ENCODE results near the gene TMEM52. TPM values are rescaled to one million over a fixed set of nuclear protein-coding genes. Genes with fewer than 3 reads are reported as not detected.

TMEM52 gene
- total and polyA plus RNA-seq, 2 of the 13 experiments (the other 11 are each of a cell fraction or from before 2014, with no cell fraction given) = 13.2 to 18.7 TPM

GRCh38 chr1:1890506-1891348, 28.4 kb downstream of the TMEM52 start, which contains the start of gene GNB1 (continued):
- TF ChIP-seq ZNF235 (CRISPR knock-in tag; IDR thresholded peaks at IDR 0.05; ENCODE audit: borderline replicate concordance) = peak; percentile 21; the same call in 1 of the 2 replicates
- no peak for TF ChIP-seq PTBP1 (IDR thresholded peaks at IDR 0.05; ENCODE audit: low read depth, low read length, poor library complexity, severe bottlenecking)
- 0 out of 2 replicates have a peak, but pooled peaks have one; percentile 12 for TF ChIP-seq ELF3 (CRISPR knock-in tag; IDR thresholded peaks at IDR 0.05)
- TF ChIP-seq, protein P1, sequence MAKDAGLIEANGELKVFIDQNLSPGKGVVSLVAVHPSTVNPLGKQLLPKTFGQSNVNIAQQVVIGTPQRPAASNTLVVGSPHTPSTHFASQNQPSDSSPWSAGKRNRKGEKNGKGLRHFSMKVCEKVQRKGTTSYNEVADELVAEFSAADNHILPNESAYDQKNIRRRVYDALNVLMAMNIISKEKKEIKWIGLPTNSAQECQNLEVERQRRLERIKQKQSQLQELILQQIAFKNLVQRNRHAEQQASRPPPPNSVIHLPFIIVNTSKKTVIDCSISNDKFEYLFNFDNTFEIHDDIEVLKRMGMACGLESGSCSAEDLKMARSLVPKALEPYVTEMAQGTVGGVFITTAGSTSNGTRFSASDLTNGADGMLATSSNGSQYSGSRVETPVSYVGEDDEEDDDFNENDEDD (CRISPR knock-in tag; IDR thresholded peaks at IDR 0.05; ENCODE audit: borderline replicate concordance) = peak; percentile 67; the same call in 1 of the 2 replicates
- TF ChIP-seq, protein P2, sequence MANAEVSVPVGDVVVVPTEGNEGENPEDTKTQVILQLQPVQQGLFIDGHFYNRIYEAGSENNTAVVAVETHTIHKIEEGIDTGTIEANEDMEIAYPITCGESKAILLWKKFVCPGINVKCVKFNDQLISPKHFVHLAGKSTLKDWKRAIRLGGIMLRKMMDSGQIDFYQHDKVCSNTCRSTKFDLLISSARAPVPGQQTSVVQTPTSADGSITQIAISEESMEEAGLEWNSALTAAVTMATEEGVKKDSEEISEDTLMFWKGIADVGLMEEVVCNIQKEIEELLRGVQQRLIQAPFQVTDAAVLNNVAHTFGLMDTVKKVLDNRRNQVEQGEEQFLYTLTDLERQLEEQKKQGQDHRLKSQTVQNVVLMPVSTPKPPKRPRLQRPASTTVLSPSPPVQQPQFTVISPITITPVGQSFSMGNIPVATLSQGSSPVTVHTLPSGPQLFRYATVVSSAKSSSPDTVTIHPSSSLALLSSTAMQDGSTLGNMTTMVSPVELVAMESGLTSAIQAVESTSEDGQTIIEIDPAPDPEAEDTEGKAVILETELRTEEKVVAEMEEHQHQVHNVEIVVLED (CRISPR knock-in tag; IDR thresholded peaks at IDR 0.05; ENCODE audit: borderline replicate concordance) = peak; percentile 97
- peak; percentile 74 for TF ChIP-seq MAX (IDR thresholded peaks at IDR 0.05)
- no peak for TF ChIP-seq SMAD9 (CRISPR knock-in tag; IDR thresholded peaks at IDR 0.05)
- TF ChIP-seq SKI (IDR thresholded peaks at IDR 0.05; ENCODE audit: partially characterized antibody) = peak; percentile 83
- TF ChIP-seq ZEB1 (IDR thresholded peaks at IDR 0.05; ENCODE audit: insufficient replicate concordance, low read depth) = peak; percentile 43
- TF ChIP-seq, protein P3, sequence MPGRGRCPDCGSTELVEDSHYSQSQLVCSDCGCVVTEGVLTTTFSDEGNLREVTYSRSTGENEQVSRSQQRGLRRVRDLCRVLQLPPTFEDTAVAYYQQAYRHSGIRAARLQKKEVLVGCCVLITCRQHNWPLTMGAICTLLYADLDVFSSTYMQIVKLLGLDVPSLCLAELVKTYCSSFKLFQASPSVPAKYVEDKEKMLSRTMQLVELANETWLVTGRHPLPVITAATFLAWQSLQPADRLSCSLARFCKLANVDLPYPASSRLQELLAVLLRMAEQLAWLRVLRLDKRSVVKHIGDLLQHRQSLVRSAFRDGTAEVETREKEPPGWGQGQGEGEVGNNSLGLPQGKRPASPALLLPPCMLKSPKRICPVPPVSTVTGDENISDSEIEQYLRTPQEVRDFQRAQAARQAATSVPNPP (CRISPR knock-in tag; IDR thresholded peaks at IDR 0.05) = 0 out of 2 replicates have a peak, but pooled peaks have one; percentile 22
- peak; percentile 6; the same call in 1 of the 2 replicates for TF ChIP-seq ZNF784 (CRISPR knock-in tag; IDR thresholded peaks at IDR 0.05; ENCODE audit: borderline replicate concordance)
- peak; percentile 29; the same call in 1 of the 2 replicates for TF ChIP-seq MXD4 (CRISPR knock-in tag; IDR thresholded peaks at IDR 0.05)
- TF ChIP-seq ZNF816 (CRISPR knock-in tag; IDR thresholded peaks at IDR 0.05; ENCODE audit: borderline replicate concordance) = 0 out of 2 replicates have a peak, but pooled peaks have one; percentile 41
- 0 out of 2 replicates have a peak, but pooled peaks have one; percentile 23 for TF ChIP-seq PHF20 (CRISPR knock-in tag; IDR thresholded peaks at IDR 0.05)
- peak; percentile 6; the same call in 1 of the 2 replicates for TF ChIP-seq PATZ1 (CRISPR knock-in tag; IDR thresholded peaks at IDR 0.05)
- TF ChIP-seq, protein P4, sequence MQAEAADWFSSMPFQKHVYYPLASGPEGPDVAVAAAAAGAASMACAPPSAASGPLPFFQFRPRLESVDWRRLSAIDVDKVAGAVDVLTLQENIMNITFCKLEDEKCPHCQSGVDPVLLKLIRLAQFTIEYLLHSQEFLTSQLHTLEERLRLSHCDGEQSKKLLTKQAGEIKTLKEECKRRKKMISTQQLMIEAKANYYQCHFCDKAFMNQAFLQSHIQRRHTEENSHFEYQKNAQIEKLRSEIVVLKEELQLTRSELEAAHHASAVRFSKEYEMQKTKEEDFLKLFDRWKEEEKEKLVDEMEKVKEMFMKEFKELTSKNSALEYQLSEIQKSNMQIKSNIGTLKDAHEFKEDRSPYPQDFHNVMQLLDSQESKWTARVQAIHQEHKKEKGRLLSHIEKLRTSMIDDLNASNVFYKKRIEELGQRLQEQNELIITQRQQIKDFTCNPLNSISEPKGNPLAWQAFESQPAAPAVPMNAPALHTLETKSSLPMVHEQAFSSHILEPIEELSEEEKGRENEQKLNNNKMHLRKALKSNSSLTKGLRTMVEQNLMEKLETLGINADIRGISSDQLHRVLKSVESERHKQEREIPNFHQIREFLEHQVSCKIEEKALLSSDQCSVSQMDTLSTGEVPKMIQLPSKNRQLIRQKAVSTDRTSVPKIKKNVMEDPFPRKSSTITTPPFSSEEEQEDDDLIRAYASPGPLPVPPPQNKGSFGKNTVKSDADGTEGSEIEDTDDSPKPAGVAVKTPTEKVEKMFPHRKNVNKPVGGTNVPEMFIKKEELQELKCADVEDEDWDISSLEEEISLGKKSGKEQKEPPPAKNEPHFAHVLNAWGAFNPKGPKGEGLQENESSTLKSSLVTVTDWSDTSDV (CRISPR knock-in tag; IDR thresholded peaks at IDR 0.05) = no peak
- 0 out of 2 replicates have a peak, but pooled peaks have one; percentile 20 for TF ChIP-seq CBFB (CRISPR knock-in tag; IDR thresholded peaks at IDR 0.05)
